HG03520 (cell line): ENCODE results near the gene PPP4C.
"Not testable (repeated sequence)": the region's sequence is repeated elsewhere in the genome, so short reads cannot be mapped to it uniquely, and the experiment has no call there.

ENCODE experiments used
- ATAC-seq: cut with Tn5 transposase; IDR thresholded peaks from one replicate; pipeline ENCODE4 v1.9.1; 2021; ENCODE audit warnings: mild to moderate bottlenecking, moderate library complexity; ENCODE audit not compliant: unreplicated experiment

PPP4C gene

GRCh38 chr16:30075503-30076275 is at the start of gene PPP4C:
TSS of gene PPP4C (plus strand) at chr16:30075994. CDS start at chr16:30076378, 384 bp downstream.
- peak; percentile 71 for ATAC-seq

GRCh38 chr16:30026449-30026848 is 49.3 kb upstream of the PPP4C start:
- no peak for ATAC-seq

- no peak for ATAC-seq
These were observed 48.0 kb upstream of the PPP4C start for GRCh38 chr16:30027588-30028437.

- ATAC-seq = no peak
These were observed 47.2 kb upstream of the PPP4C start for GRCh38 chr16:30028438-30029076.

GRCh38 chr16:30030011-30030685 is 45.6 kb upstream of the PPP4C start:
- ATAC-seq = no peak

GRCh38 chr16:30030841-30031413 is 44.9 kb upstream of the PPP4C start, which contains the start of gene TLCD3B:
TSS of gene TLCD3B (minus strand) at chr16:30031271. CDS start at chr16:30030527, 744 bp downstream.
- no peak for ATAC-seq

GRCh38 chr16:30031477-30031918 is 44.3 kb upstream of the PPP4C start:
- no peak for ATAC-seq

- no peak for ATAC-seq
These were observed 43.5 kb upstream of the PPP4C start for GRCh38 chr16:30032083-30032819.

GRCh38 chr16:30033270-30033669 is 42.5 kb upstream of the PPP4C start:
- ATAC-seq = no peak

- ATAC-seq = no peak
These were observed 35.6 kb upstream of the PPP4C start for GRCh38 chr16:30040221-30040620.

GRCh38 chr16:30040690-30041089 is 35.1 kb upstream of the PPP4C start:
- ATAC-seq = not testable (repeated sequence)

GRCh38 chr16:30041841-30042240 is 34.0 kb upstream of the PPP4C start:
- ATAC-seq = no peak

- no peak for ATAC-seq
These were observed 29.6 kb upstream of the PPP4C start for GRCh38 chr16:30046178-30046577.

GRCh38 chr16:30046588-30046987 is 29.2 kb upstream of the PPP4C start:
- no peak for ATAC-seq

- no peak for ATAC-seq
These were observed 25.9 kb upstream of the PPP4C start for GRCh38 chr16:30049871-30050270.

GRCh38 chr16:30051518-30051917 is 24.3 kb upstream of the PPP4C start:
- ATAC-seq = no peak

- ATAC-seq = no peak
These were observed 23.0 kb upstream of the PPP4C start for GRCh38 chr16:30052671-30053372.

- ATAC-seq = no peak
These were observed 22.3 kb upstream of the PPP4C start for GRCh38 chr16:30053376-30054015.

- no peak for ATAC-seq
These were observed 21.3 kb upstream of the PPP4C start for GRCh38 chr16:30054451-30054850.
